Astrocyte (in vitro differentiated cells and primary cell): ENCODE measurements around the gene GABPA. TPM values are rescaled to one million over a fixed set of nuclear protein-coding genes. Genes with fewer than 3 reads are reported as not detected.

Source experiments
- DNase-seq: peaks from one replicate; pipeline ENCODE4 v3.0.0-alpha.2; 2010; ENCODE audit warnings: low read depth
- FAIRE-seq: peaks from 2 replicates; lab custom pipeline; 2011; peaks lifted over from hg19 to GRCh38; lab: Jason Lieb, UNC
- H2AFZ ChIP-seq: 2 replicates; pipeline ENCODE4 v1.6.0; 2012; ENCODE audit warnings: low read depth, low read length, inconsistent platforms
- H3K27ac ChIP-seq: 2 replicates; pipeline ENCODE4 v1.5.1; 2011; ENCODE audit warnings: low read depth, low read length, inconsistent platforms
- H3K27me3 ChIP-seq: 2 replicates; pipeline ENCODE4 v1.6.0; 2011; ENCODE audit warnings: low read length, inconsistent platforms; ENCODE audit not compliant: insufficient read depth
- H3K36me3 ChIP-seq: 2 replicates; pipeline ENCODE4 v1.5.1; 2011; ENCODE audit warnings: low read length, inconsistent platforms; ENCODE audit not compliant: insufficient read depth
- H3K4me1 ChIP-seq: 2 replicates; pipeline ENCODE4 v1.5.1; 2011; ENCODE audit warnings: low read length, inconsistent platforms; ENCODE audit not compliant: insufficient read depth
- H3K4me2 ChIP-seq: 2 replicates; pipeline ENCODE4 v1.6.0; 2012; ENCODE audit warnings: low read length, inconsistent platforms
- H3K4me3 ChIP-seq: 2 replicates; pipeline ENCODE4 v1.5.1; 2011; ENCODE audit warnings: low read depth, mild to moderate bottlenecking, low read length, inconsistent platforms; ENCODE audit not compliant: insufficient read depth
- H3K79me2 ChIP-seq: 2 replicates; pipeline ENCODE4 v1.6.0; 2012; ENCODE audit warnings: mild to moderate bottlenecking, low read length, inconsistent platforms; ENCODE audit not compliant: insufficient read depth
- H3K9ac ChIP-seq: 2 replicates; pipeline ENCODE4 v1.6.0; 2012; ENCODE audit warnings: mild to moderate bottlenecking, low read length, inconsistent platforms
- H3K9me3 ChIP-seq: 2 replicates; pipeline ENCODE4 v1.5.1; 2012; ENCODE audit warnings: low read depth, mild to moderate bottlenecking, low read length, inconsistent platforms; ENCODE audit not compliant: insufficient read depth
- H4K20me1 ChIP-seq: 2 replicates; pipeline ENCODE4 v1.6.0; 2012; ENCODE audit warnings: low read length, inconsistent platforms; ENCODE audit not compliant: insufficient read depth
- H3K27ac Mint-ChIP-seq: one replicate; pipeline ENCODE4 v1.8.0; 2021; ENCODE audit warnings: mild to moderate bottlenecking, mixed read lengths; ENCODE audit not compliant: unreplicated experiment
- H3K27me3 Mint-ChIP-seq: one replicate; pipeline ENCODE4 v1.8.0; 2021; ENCODE audit warnings: low read depth, mixed read lengths; ENCODE audit not compliant: unreplicated experiment
- H3K36me3 Mint-ChIP-seq: one replicate; pipeline ENCODE4 v1.8.0; 2021; ENCODE audit warnings: low read depth, mixed read lengths; ENCODE audit not compliant: unreplicated experiment
- H3K4me1 Mint-ChIP-seq: one replicate; pipeline ENCODE4 v1.8.0; 2021; ENCODE audit warnings: low read depth, mixed read lengths; ENCODE audit not compliant: unreplicated experiment
- H3K4me3 Mint-ChIP-seq: one replicate; pipeline ENCODE4 v1.8.0; 2021; ENCODE audit warnings: mild to moderate bottlenecking, moderate library complexity, mixed read lengths; ENCODE audit not compliant: unreplicated experiment
- H3K9me3 Mint-ChIP-seq: one replicate; pipeline ENCODE4 v1.8.0; 2021; ENCODE audit warnings: mild to moderate bottlenecking, mixed read lengths; ENCODE audit not compliant: unreplicated experiment
- CTCF ChIP-seq: IDR thresholded peaks from 2 replicates; pipeline ENCODE4 v1.5.1; 2011; ENCODE audit warnings: low read depth, mild to moderate bottlenecking, inconsistent platforms, low read length, moderate library complexity; ENCODE audit not compliant: insufficient read depth
- EZH2 ChIP-seq: IDR thresholded peaks from 2 replicates; pipeline ENCODE4 v1.6.1; 2012; ENCODE audit warnings: mild to moderate bottlenecking, low read length, inconsistent platforms; ENCODE audit not compliant: insufficient read depth
- total RNA-seq: library from RNA; stranded (reverse); gene quantifications from 2 replicates; pipeline ENCODE4 v1.2.1, GENCODE V29; 2021

The GABPA gene
- total RNA-seq, 1 donor from 2014 or later: 23.6 TPM

DNA sequence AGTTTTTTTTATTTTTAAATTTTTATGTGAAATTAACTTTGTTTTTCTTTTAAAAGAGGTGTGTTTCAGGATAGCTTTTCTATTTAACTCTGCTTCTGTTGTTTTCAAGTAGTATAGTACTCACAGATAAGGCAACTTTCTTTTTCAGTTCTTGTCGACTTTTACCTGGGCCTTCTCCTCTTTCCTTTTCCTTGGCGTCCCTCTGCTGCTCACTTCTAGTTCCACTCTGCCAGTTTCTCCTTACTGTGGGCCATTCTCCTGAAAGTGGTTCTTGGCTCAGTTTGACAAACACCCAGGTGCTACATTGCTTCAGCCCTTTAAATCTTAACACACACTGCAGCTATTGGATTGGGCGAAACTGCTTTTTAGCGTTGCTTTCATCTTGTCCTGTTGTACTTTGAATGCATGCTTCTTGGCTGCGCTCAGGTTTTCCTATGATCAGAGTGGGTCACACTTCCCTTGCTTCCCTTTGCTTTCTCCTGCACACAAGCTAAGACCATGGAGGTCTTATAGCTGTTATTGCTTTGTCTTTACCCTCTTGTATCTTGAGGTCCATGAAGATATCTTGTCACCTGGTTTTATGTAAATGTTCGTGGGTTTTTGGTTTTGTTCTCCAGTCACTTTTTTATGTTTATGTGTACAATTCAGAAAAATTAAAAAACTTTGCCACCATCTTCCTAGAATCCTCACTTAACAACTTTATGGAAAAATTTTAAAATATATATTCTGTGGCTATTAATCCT lies 21.6 kb downstream of the GABPA start:
- Histone ChIP-seq H3K4me1 (no peaks in the 10 kb centered on the region), H2AFZ (no peak overlapping the region), H3K9ac (no peak overlapping the region), H3K36me3 (peaks cover 19% of the 10 kb centered on the region), H3K79me2 (no peaks in the 10 kb centered on the region), H3K27me3 (no peaks in the 10 kb centered on the region), H3K9me3 (no peaks in the 10 kb centered on the region), H3K4me2 (no peak overlapping the region), H3K27ac (no peak overlapping the region), H3K4me3 (no peak overlapping the region), H4K20me1 (no peaks in the 10 kb centered on the region)
- H3K27me3 Mint-ChIP-seq: no peaks in the 10 kb centered on the region
- FAIRE-seq (no peak), DNase-seq (no peak)
- H3K9me3 Mint-ChIP-seq: no peaks in the 10 kb centered on the region
- H3K4me3 Mint-ChIP-seq: no peak overlapping the region
- H3K36me3 Mint-ChIP-seq: peaks cover 5% of the 10 kb centered on the region
- H3K4me1 Mint-ChIP-seq: no peaks in the 10 kb centered on the region
- no peak overlapping the region for H3K27ac Mint-ChIP-seq
- TF ChIP-seq CTCF: no peak
- TF ChIP-seq EZH2: no peak

GRCh38 chr21:25757531-25757930 lies 22.8 kb downstream of the GABPA start:
- peaks cover 5% of the 10 kb centered on the region for H3K36me3 Mint-ChIP-seq
- Histone ChIP-seq H3K4me1 (no peaks in the 10 kb centered on the region), H3K9ac (no peak overlapping the region), H3K36me3 (peaks cover 15% of the 10 kb centered on the region), H3K9me3 (no peaks in the 10 kb centered on the region), H4K20me1 (no peaks in the 10 kb centered on the region), H3K27ac (no peak overlapping the region), H3K4me3 (no peak overlapping the region), H3K27me3 (no peaks in the 10 kb centered on the region), H2AFZ (no peak overlapping the region), H3K4me2 (no peak overlapping the region), H3K79me2 (no peaks in the 10 kb centered on the region)
- H3K4me1 Mint-ChIP-seq: no peaks in the 10 kb centered on the region
- FAIRE-seq: no peak
- no peak overlapping the region for H3K4me3 Mint-ChIP-seq
- no peak for TF ChIP-seq CTCF
- no peak for TF ChIP-seq EZH2
- H3K27ac Mint-ChIP-seq: no peak overlapping the region
- H3K9me3 Mint-ChIP-seq: no peaks in the 10 kb centered on the region
- DNase-seq: no peak
- H3K27me3 Mint-ChIP-seq: no peaks in the 10 kb centered on the region

DNA sequence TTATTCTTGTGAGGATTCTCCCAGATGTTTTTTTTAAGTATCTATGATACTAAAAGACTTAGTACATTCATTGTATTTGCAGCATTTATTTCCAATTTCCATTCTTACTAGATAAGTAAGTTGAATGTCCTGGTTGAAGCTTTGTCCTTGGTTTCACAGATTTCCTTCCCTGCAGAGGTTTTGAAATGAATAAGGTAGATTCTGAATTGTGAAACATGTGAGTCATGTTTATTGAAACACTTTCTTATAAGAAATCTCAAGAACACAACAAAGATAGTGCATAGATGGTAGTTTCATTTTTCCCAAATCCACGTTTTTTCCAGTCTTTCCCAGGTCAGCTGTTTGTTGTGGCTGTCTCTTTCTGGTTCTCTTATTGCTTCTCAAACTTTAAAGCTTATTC lies 24.8 kb downstream of the GABPA start:
- H2AFZ ChIP-seq: no peak overlapping the region
- no peak for DNase-seq
- no peak overlapping the region for H3K27ac ChIP-seq
- H3K4me1 ChIP-seq: no peaks in the 10 kb centered on the region
- no peaks in the 10 kb centered on the region for H3K9me3 Mint-ChIP-seq
- no peak overlapping the region for H3K9ac ChIP-seq
- H3K27me3 ChIP-seq: no peaks in the 10 kb centered on the region
- no peak for FAIRE-seq
- H3K79me2 ChIP-seq: no peaks in the 10 kb centered on the region
- H3K36me3 ChIP-seq: peaks cover 22% of the 10 kb centered on the region
- no peak overlapping the region for H3K4me3 Mint-ChIP-seq
- H3K4me3 ChIP-seq: no peak overlapping the region
- H3K4me1 Mint-ChIP-seq: no peaks in the 10 kb centered on the region
- H3K9me3 ChIP-seq: no peaks in the 10 kb centered on the region
- H4K20me1 ChIP-seq: no peaks in the 10 kb centered on the region
- TF ChIP-seq CTCF (no peak), EZH2 (no peak)
- no peaks in the 10 kb centered on the region for H3K27me3 Mint-ChIP-seq
- peak overlapping the region; percentile 37 for H3K27ac Mint-ChIP-seq
- no peak overlapping the region for H3K4me2 ChIP-seq
- H3K36me3 Mint-ChIP-seq: peaks cover 5% of the 10 kb centered on the region
